ENCODE results near the gene UMAD1.

DNA sequence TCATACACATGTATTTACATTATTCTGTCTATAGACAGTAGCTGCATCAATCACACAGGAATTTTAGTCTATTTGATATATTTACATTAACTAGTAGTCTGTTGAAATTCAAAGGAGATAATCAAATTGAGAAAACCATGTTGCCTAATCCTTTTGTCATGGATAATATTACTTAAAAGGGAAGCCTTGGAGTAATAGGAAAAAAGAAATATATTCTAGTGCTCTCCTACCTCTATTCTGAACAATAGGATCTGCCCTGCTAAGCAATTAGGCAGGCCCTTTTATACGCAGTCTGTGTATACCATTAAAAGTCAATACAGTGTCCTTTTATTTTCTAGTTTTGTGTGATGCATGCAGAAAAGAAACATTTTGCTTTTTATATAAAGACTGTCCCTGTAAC lies 24.5 kb downstream of the UMAD1 start:
- TF ChIP-seq TAF1 (IDR thresholded peaks at IDR 0.05; ENCODE audit: low read depth) (no peak), ZBTB7A (IDR thresholded peaks at IDR 0.05; ENCODE audit: low read depth) (no peak), CEBPB (IDR thresholded peaks at IDR 0.05) (no peak), EP300 (IDR thresholded peaks at IDR 0.05; ENCODE audit: borderline replicate concordance) (no peak), FOXM1 (IDR thresholded peaks at IDR 0.05; ENCODE audit: borderline replicate concordance, low read depth) (no peak)
- TF ChIP-seq, protein P1, sequence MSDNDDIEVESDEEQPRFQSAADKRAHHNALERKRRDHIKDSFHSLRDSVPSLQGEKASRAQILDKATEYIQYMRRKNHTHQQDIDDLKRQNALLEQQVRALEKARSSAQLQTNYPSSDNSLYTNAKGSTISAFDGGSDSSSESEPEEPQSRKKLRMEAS (IDR thresholded peaks at IDR 0.05): no peak
- TF ChIP-seq, protein P2, sequence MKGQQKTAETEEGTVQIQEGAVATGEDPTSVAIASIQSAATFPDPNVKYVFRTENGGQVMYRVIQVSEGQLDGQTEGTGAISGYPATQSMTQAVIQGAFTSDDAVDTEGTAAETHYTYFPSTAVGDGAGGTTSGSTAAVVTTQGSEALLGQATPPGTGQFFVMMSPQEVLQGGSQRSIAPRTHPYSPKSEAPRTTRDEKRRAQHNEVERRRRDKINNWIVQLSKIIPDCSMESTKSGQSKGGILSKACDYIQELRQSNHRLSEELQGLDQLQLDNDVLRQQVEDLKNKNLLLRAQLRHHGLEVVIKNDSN (IDR thresholded peaks at IDR 0.05): no peak

Measured in Ishikawa (cell line).